Germinal center (tissue), 1 donor: Measurements from ENCODE around the gene APLP1.
"Not testable (repeated sequence)": the region's sequence is repeated elsewhere in the genome, so short reads cannot be mapped to it uniquely, and the experiment has no call there.

Source experiments
- DNase-seq: peaks from one replicate; pipeline ENCODE4 v3.0.0; 2012; ENCODE audit warnings: mixed read lengths, low spot score

APLP1 gene

GRCh38 chr19:35904311-35905068, 36.1 kb downstream of the APLP1 start:
- DNase-seq: no peak

DNA sequence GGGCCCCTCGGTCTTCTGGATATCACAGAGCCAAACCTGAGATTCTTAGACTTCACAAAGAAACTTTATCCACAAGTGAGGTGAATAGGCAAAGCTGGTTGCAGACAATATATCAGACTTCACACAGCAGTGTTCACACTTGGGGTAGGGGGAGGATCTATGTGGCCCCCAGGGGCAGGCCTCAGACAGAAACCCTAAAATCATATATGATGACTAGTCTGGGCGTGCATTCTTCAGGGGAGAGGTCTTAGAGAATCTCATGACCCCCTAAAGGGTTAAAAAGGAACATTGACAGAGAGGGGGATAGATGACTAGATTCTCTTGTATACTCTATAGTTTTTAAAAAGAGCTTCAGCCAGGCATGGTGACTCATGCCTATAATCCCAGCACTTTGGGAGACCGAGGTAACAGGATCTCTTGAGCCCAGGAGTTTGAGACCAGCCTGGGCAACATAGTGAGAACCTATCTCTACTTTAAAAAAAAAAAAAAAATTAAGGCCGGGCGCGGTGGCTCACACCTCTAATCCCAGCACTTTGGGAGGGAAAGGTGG, 36.9 kb downstream of the APLP1 start:
- no peak for DNase-seq

GRCh38 chr19:35907377-35907745, 39.0 kb downstream of the APLP1 start:
- DNase-seq: no peak

DNA sequence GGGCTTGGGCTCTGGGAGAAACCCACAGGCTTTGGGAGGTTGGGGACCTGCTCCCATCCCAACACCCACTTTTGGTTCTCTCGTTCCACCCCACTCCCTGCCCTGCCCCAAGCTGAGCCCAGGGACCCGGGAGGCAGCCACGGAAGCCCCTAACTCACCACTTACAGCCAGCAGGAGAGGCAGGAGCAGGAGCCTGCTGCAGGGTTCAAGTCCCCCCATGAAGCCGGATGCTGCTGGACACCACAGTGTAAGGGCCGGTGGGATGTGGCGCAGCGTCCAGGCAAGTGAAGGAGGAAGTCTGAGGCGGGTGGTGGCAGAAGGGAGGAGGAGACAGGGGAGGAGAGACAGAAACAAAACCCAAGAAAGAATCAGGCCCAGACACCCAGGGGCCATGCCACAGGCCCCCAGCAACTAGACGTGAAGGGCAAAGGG, 39.7 kb downstream of the APLP1 start, which contains the start of gene TYROBP:
TYROBP (minus strand) TSS at position 286 of the 432 bp plus-strand sequence; CDS start at position 219, 67 bp downstream.
- DNase-seq: no peak

GRCh38 chr19:35908973-35909683, 40.8 kb downstream of the APLP1 start:
- DNase-seq: peak; percentile 90

GRCh38 chr19:35909684-35910035, 41.3 kb downstream of the APLP1 start:
- no peak for DNase-seq

DNA sequence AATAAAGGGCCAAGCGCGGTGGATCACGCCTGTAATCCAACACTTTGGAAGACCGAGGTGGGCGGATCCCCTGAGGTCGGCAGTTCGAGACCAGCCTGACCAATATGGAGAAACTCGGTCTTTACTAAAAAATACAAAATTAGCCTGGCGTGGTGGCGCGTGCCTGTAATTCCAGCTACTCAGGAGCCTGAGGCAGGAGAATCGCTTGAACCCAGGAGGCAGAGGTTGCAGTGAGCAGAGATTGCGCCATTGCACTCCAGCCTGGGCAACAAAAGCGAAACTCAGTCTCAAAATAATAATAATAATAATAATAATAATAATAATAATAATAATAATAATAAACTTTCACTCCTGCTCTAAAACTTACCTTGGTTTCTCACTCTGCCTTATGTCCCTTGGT, 42.0 kb downstream of the APLP1 start:
- not testable (repeated sequence) for DNase-seq

- no peak for DNase-seq
Observed at GRCh38 chr19:35911173-35911572, 42.8 kb downstream of the APLP1 start.

DNA sequence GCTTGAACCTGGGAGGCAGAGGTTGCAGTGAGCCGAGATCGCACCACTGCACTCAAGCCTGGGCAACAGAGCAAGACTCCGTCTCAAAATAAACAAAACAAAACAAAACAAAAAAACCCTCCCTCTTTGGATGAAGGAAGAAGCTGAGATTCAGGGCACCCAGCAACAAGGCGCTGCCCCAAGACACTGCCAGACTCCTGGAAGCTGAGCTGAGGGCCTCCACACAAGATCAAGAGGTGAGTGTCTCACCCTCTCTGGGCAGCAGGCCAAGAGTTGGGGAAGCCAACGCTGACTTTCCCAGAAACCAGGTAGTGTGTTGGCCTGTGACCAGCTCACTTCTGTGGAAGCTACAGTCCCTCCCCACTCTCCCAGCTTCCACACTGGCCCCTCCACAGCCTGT, 43.4 kb downstream of the APLP1 start:
- no peak for DNase-seq

GRCh38 chr19:35913589-35913988, 45.2 kb downstream of the APLP1 start:
- no peak for DNase-seq

DNA sequence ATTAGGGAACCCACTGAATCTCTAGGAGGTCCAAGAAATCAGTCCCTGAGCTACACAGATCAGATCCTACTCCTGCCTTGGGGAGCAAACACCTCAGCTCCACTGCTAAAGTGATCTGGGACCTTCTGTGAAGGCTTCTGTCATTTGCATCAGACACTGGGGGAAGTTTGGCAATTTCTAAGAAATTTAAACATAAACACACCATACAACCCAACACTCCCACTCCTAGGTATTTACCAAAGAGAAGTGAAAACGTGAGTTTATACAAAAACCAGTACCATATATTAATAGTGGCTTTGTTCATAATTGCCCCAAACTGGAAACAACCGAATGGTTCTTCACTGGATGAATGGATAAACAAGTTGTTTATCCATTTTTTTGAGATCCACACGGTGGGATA, 47.1 kb downstream of the APLP1 start:
- DNase-seq: no peak

- no peak for DNase-seq
Observed at GRCh38 chr19:35919306-35919705, 50.9 kb downstream of the APLP1 start.

DNA sequence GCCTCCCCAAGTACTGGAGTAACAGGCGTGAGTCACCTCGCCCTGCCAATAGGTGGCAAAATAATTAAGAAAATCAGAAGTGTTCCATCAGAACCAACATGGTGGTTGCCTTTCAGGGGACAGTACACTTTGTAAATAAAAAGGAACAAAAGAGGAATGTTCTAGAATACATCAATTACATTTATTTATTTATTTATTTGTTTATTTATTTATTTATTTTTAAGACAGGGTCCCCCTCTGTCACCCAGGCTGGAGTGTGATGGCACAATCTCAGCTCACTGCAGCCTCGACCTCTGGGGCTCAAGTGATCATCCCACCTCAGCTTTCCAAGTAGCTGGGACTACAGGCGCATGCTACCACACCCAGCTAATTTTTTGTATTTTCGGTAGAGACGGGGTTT, 52.6 kb downstream of the APLP1 start:
- DNase-seq: no peak

DNA sequence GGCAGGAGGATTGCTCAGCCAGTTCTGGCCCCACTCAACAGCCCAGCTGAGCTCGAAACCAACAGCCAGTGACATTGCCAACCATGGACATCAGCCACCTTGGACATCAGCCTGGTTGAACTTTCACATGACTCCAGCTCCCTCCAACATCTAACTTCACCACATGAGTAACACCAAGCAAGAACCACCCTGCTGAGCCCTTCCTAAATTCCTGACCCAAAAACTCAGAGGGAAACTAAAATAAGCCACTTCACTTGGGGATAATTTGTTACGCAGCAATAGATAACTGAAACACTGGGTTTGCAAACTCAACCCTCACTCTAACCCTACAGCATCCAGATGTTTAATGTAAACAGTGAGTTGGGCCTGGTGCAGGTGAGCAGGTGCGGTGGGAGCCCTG, 57.1 kb downstream of the APLP1 start:
- DNase-seq: no peak

DNA sequence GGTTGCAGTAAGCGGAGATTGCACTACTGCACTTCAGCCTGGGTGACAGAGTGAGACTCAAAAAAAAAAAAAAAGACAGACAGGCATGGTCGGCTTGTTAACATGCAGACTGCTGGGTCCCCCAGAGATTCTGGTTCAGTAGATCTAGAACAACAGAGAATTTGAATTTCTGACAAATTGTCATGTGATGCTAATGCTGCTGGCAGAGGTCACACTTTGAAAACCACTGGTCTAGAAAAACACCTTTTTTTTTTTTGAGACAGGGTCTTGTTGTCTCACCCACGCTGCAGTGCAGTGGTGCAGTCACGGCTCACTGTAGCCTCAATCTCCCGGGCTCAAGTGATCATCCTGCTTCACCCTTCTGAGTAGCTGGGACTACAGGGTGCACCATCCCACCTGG, 60.1 kb downstream of the APLP1 start:
- DNase-seq: peak; percentile 41
